ENCODE data around the gene KLF7. TPM values are rescaled to one million over a fixed set of nuclear protein-coding genes. Genes with fewer than 3 reads are reported as not detected.

KLF7 gene
- total RNA-seq, 3 donors from 2014 or later (not counting 1 experiment from before 2014, with no cell fraction given): 22.9 to 39.1 (median 32.4) TPM

- H3K9me3 Mint-ChIP-seq: peaks cover 2 to 3% of the 10 kb centered on the region in 2 donors
- no peak overlapping the region for H3K27ac Mint-ChIP-seq
- Histone ChIP-seq H3K27me3 (ENCODE audit: control insufficient read depth, insufficient read depth, low read length) (peaks cover 2% of the 10 kb centered on the region), H3K4me3 (ENCODE audit: low read length) (no peak overlapping the region), H3K36me3 (ENCODE audit: control insufficient read depth, insufficient read depth, low read length) (no peaks in the 10 kb centered on the region), H3K27ac (ENCODE audit: low read length) (no peak overlapping the region), H3K4me1 (ENCODE audit: control insufficient read depth, insufficient read depth, low read length) (no peaks in the 10 kb centered on the region), H3K9me3 (ENCODE audit: control insufficient read depth, insufficient read depth, low read length) (peaks cover 4% of the 10 kb centered on the region)
- TF ChIP-seq, protein P1, sequence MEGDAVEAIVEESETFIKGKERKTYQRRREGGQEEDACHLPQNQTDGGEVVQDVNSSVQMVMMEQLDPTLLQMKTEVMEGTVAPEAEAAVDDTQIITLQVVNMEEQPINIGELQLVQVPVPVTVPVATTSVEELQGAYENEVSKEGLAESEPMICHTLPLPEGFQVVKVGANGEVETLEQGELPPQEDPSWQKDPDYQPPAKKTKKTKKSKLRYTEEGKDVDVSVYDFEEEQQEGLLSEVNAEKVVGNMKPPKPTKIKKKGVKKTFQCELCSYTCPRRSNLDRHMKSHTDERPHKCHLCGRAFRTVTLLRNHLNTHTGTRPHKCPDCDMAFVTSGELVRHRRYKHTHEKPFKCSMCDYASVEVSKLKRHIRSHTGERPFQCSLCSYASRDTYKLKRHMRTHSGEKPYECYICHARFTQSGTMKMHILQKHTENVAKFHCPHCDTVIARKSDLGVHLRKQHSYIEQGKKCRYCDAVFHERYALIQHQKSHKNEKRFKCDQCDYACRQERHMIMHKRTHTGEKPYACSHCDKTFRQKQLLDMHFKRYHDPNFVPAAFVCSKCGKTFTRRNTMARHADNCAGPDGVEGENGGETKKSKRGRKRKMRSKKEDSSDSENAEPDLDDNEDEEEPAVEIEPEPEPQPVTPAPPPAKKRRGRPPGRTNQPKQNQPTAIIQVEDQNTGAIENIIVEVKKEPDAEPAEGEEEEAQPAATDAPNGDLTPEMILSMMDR (IDR thresholded peaks at IDR 0.05): no peak
- no peaks in the 10 kb centered on the region for H3K4me1 Mint-ChIP-seq
- peaks cover 35 to 68% of the 10 kb centered on the region in 2 donors for H3K27me3 Mint-ChIP-seq (ENCODE audit: low read depth in 2 of 2)
- DNase-seq (no peak), ATAC-seq (no peak)
- intact Hi-C loops (cut with micrococcal nuclease): no loop called here
- H3K36me3 Mint-ChIP-seq: no peaks in the 10 kb centered on the region
- WGBS (ENCODE audit: insufficient coverage): 59% methylated on average over 2 of the region's 3 CpGs
- no peak overlapping the region for H3K4me3 Mint-ChIP-seq
These were observed 23.1 kb upstream of the KLF7 start for GRCh38 chr2:207188626-207189419.

DNA sequence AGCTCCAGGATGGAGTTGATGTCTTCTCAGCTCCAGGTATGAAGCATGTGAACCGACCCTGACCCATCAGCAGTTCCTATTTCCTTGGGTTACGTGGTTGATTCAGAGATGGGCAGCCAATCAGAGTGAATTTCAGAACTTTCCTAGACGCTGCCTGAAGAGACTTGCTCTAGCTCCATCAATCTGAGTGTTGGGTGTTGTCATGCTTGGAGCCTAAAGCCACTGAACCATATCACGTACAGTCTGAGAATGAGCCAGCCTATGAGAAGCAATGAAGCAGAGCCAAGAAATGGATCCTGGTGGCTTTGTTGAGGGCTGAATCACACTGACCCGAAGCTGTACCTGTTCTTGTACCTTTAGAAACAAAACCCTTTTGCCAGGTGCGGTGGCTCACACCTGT lies 19.6 kb upstream of the KLF7 start:
- WGBS (ENCODE audit: insufficient coverage): 86% methylated on average over 6 of the region's 6 CpGs
- H3K27ac ChIP-seq (ENCODE audit: low read length): no peak overlapping the region
- H3K4me1 Mint-ChIP-seq: peaks cover 2 to 5% of the 10 kb centered on the region in 2 donors

DNA sequence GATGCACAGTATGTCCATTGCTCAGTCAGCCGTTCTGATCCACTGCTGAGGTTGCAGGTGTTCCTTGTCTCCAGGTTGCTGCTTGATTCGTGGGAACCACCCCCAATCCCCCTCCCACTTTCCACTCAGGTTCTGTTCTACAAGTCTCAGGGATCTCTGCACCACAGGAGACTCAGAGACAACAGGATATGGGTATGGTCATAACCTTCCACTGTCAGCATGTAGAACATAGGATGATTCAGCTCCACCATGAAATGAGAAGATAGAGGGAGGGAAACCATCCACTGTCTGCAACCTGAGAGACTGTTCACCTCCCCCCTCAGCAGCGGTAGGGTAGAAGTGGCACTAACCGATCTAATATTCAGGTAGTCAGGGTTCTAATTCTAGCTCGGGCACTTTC lies 19.0 kb upstream of the KLF7 start:
- 77% methylated on average over 4 of the region's 5 CpGs for WGBS (ENCODE audit: insufficient coverage)
- intact Hi-C loops (cut with micrococcal nuclease): no loop called here
- Mint-ChIP-seq H3K27ac (no peak overlapping the region), H3K4me3 (no peak overlapping the region), H3K9me3 (peaks cover 2 to 3% of the 10 kb centered on the region in 2 donors), H3K27me3 (ENCODE audit: low read depth in 2 of 2) (peaks cover 35 to 53% of the 10 kb centered on the region in 2 donors), H3K4me1 (peaks cover 8 to 11% of the 10 kb centered on the region in 2 donors), H3K36me3 (no peaks in the 10 kb centered on the region)
- H3K9me3 ChIP-seq (ENCODE audit: control insufficient read depth, insufficient read depth, low read length): peaks cover 4% of the 10 kb centered on the region
- H3K4me3 ChIP-seq (ENCODE audit: low read length): no peak overlapping the region
- ATAC-seq (no peak), DNase-seq (no peak)
- TF ChIP-seq, protein P1 (IDR thresholded peaks at IDR 0.05): no peak
- no peak overlapping the region for H3K27ac ChIP-seq (ENCODE audit: low read length)
- H3K36me3 ChIP-seq (ENCODE audit: control insufficient read depth, insufficient read depth, low read length): no peaks in the 10 kb centered on the region
- H3K27me3 ChIP-seq (ENCODE audit: control insufficient read depth, insufficient read depth, low read length): no peaks in the 10 kb centered on the region
- H3K4me1 ChIP-seq (ENCODE audit: control insufficient read depth, insufficient read depth, low read length): peaks cover 1% of the 10 kb centered on the region

More for the DNA sequence above, 19.6 kb upstream of the KLF7 start:
- peaks cover 4% of the 10 kb centered on the region for H3K9me3 ChIP-seq (ENCODE audit: control insufficient read depth, insufficient read depth, low read length)
- Mint-ChIP-seq H3K27me3 (ENCODE audit: low read depth in 2 of 2) (peaks cover 35 to 56% of the 10 kb centered on the region in 2 donors), H3K9me3 (peaks cover 2 to 3% of the 10 kb centered on the region in 2 donors), H3K4me3 (no peak overlapping the region), H3K36me3 (no peaks in the 10 kb centered on the region), H3K27ac (no peak overlapping the region)
- DNase-seq: no peak
- TF ChIP-seq, protein P1 (IDR thresholded peaks at IDR 0.05): no peak
- H3K4me1 ChIP-seq (ENCODE audit: control insufficient read depth, insufficient read depth, low read length): no peaks in the 10 kb centered on the region
- H3K27me3 ChIP-seq (ENCODE audit: control insufficient read depth, insufficient read depth, low read length): no peaks in the 10 kb centered on the region
- H3K4me3 ChIP-seq (ENCODE audit: low read length): no peak overlapping the region
- intact Hi-C loops (cut with micrococcal nuclease): no loop called here
- no peaks in the 10 kb centered on the region for H3K36me3 ChIP-seq (ENCODE audit: control insufficient read depth, insufficient read depth, low read length)
- no peak for ATAC-seq
